GM21360 (cell line): ENCODE data around the gene RNF213.

Experiments used
- ATAC-seq: cut with Tn5 transposase; IDR thresholded peaks from one replicate; pipeline ENCODE4 v1.9.1; 2021; ENCODE audit warnings: mild to moderate bottlenecking, moderate library complexity; ENCODE audit not compliant: unreplicated experiment

The RNF213 gene

GRCh38 chr17:80346498-80347275 lies 86.0 kb downstream of the RNF213 start:
- ATAC-seq, result no peak

GRCh38 chr17:80347536-80347935 lies 86.9 kb downstream of the RNF213 start:
- ATAC-seq, result no peak

GRCh38 chr17:80347948-80348351 lies 87.3 kb downstream of the RNF213 start:
- ATAC-seq, result no peak

GRCh38 chr17:80348551-80349150 lies 88.0 kb downstream of the RNF213 start:
- no peak for ATAC-seq

GRCh38 chr17:80349151-80349651 lies 88.5 kb downstream of the RNF213 start:
- ATAC-seq, result no peak

GRCh38 chr17:80349751-80350150 lies 89.1 kb downstream of the RNF213 start:
- ATAC-seq, result no peak

- ATAC-seq, result no peak
These were observed 91.7 kb downstream of the RNF213 start for GRCh38 chr17:80352216-80352895.

- ATAC-seq, result no peak
These were observed 92.5 kb downstream of the RNF213 start for GRCh38 chr17:80352991-80353665.

GRCh38 chr17:80353718-80354275 lies 93.1 kb downstream of the RNF213 start:
- no peak for ATAC-seq

GRCh38 chr17:80354336-80354735 lies 93.7 kb downstream of the RNF213 start:
- ATAC-seq, result no peak

- no peak for ATAC-seq
These were observed 95.7 kb downstream of the RNF213 start for GRCh38 chr17:80356231-80356856.

- ATAC-seq, result no peak
These were observed 97.5 kb downstream of the RNF213 start for GRCh38 chr17:80358131-80358530.

- no peak for ATAC-seq
These were observed 98.2 kb downstream of the RNF213 start for GRCh38 chr17:80358861-80359260.

GRCh38 chr17:80359422-80360110 lies 98.9 kb downstream of the RNF213 start:
- ATAC-seq, result no peak

GRCh38 chr17:80360396-80360795 lies 99.7 kb downstream of the RNF213 start:
- no peak for ATAC-seq

- ATAC-seq, result no peak
These were observed 101.0 kb downstream of the RNF213 start for GRCh38 chr17:80361495-80362220.

GRCh38 chr17:80362428-80363119 lies 101.9 kb downstream of the RNF213 start:
- ATAC-seq, result no peak

- no peak for ATAC-seq
These were observed 102.5 kb downstream of the RNF213 start for GRCh38 chr17:80363120-80363515.
